Measurements from ENCODE around the gene RAF1. TPM values are rescaled to one million over a fixed set of nuclear protein-coding genes. Genes with fewer than 3 reads are reported as not detected.

The RAF1 gene
- total and polyA plus RNA-seq, 2 donors (not counting 3 experiments of a cell fraction or from before 2014, with no cell fraction given) = 73.8 to 86.2 TPM

DNA sequence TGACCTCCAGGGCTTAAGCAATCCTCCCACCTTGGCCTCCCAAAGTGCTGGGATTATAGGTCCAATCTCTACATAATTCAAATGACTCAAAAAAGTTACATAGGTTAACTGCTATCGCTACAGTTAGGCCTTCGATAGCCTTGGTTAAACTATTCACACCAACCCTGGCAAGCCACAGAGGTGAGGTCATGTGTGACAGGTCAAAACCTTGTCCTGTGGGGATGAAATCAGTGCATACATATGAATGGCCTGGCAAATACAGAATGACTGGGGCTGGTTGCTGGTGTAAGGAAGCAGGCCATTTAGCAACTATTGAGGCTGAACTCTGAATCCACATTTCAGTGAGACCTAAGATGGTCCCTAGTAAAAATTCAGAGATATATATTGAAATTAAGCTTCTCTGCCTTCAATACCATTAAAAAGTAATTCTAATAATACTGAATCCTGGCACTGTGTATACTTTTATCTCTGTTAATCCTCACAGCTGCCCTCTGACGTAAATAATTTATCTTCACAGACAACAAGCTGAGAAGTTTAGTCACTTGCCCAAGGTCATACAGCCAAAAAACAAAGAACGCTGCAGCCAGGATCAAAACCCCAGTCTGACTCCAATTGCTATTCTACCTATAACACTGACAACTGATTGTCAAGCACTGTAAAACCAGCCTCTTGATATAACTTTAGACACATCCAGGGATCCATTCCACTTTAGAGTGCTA, 71.8 kb downstream of the RAF1 start:
- Histone ChIP-seq H3K4me1 (ENCODE audit: control insufficient read depth, extremely low read depth, insufficient read depth, low read length) (peaks cover 4% of the 10 kb centered on the region), H3K36me3 (ENCODE audit: control insufficient read depth in 2 of 2, extremely low read depth in 1 of 2, insufficient read depth in 2 of 2, low read length in 2 of 2) (peaks cover 16 to 28% of the 10 kb centered on the region in 2 experiments), H3K79me2 (ENCODE audit: control insufficient read depth, insufficient read depth, low read length) (no peaks in the 10 kb centered on the region), H2AFZ (ENCODE audit: low read depth, low read length) (no peak overlapping the region), H3K27me3 (ENCODE audit: control insufficient read depth in 2 of 2, insufficient read depth in 2 of 2, low read length in 2 of 2) (no peaks in the 10 kb centered on the region), H3K4me3 (replicated peaks in 1 of 3; ENCODE audit: insufficient read depth in 1 of 3, low read depth in 1 of 3, low read length in 3 of 3) (no peak overlapping the region), H3K4me2 (ENCODE audit: insufficient read depth, low read length) (no peak overlapping the region), H3K9me1 (replicated peaks; ENCODE audit: control insufficient read depth, extremely low read depth, insufficient read depth, low read length) (no peaks in the 10 kb centered on the region), H4K20me1 (replicated peaks; ENCODE audit: control insufficient read depth, extremely low read depth, insufficient read depth, low read length) (no peaks in the 10 kb centered on the region), H3K9ac (replicated peaks; ENCODE audit: extremely low read depth, insufficient read depth, low read length) (no peak overlapping the region), H3K27ac (ENCODE audit: insufficient read depth, low read depth, low read length) (no peak overlapping the region), H3K9me3 (replicated peaks; ENCODE audit: control insufficient read depth, insufficient read depth, low read length) (no peaks in the 10 kb centered on the region)
- ChIA-PET CTCF (interaction anchor here (1.3 kb wide), 1 partner anchor 23 kb away, joined by 3 read pairs; no protein-coding TSS in a partner anchor), POLR2A (interaction anchor here (0.6 kb wide), 1 partner anchor 62 kb away, joined by 5 read pairs; no protein-coding TSS in a partner anchor)
- TF ChIP-seq, protein P1, sequence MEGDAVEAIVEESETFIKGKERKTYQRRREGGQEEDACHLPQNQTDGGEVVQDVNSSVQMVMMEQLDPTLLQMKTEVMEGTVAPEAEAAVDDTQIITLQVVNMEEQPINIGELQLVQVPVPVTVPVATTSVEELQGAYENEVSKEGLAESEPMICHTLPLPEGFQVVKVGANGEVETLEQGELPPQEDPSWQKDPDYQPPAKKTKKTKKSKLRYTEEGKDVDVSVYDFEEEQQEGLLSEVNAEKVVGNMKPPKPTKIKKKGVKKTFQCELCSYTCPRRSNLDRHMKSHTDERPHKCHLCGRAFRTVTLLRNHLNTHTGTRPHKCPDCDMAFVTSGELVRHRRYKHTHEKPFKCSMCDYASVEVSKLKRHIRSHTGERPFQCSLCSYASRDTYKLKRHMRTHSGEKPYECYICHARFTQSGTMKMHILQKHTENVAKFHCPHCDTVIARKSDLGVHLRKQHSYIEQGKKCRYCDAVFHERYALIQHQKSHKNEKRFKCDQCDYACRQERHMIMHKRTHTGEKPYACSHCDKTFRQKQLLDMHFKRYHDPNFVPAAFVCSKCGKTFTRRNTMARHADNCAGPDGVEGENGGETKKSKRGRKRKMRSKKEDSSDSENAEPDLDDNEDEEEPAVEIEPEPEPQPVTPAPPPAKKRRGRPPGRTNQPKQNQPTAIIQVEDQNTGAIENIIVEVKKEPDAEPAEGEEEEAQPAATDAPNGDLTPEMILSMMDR (IDR thresholded peaks at IDR 0.05; ENCODE audit: extremely low read depth in 1 of 2, insufficient read depth in 1 of 2, low read depth in 1 of 2, low read length in 2 of 2) = no peak
- TF ChIP-seq JUN (IDR thresholded peaks at IDR 0.05; ENCODE audit: borderline replicate concordance, insufficient read depth, insufficient read length, low read depth) = no peak
- TF ChIP-seq POLR2AphosphoS5 (IDR thresholded peaks at IDR 0.05; ENCODE audit: insufficient read depth, low read depth, low read length) = no peak
- TF ChIP-seq, protein P2, sequence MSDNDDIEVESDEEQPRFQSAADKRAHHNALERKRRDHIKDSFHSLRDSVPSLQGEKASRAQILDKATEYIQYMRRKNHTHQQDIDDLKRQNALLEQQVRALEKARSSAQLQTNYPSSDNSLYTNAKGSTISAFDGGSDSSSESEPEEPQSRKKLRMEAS (IDR thresholded peaks at IDR 0.05; ENCODE audit: insufficient read depth, insufficient read length) = no peak
- no peak for TF ChIP-seq FOS (IDR thresholded peaks at IDR 0.05; ENCODE audit: borderline replicate concordance, insufficient read depth, low read length)
- TF ChIP-seq MYC (IDR thresholded peaks at IDR 0.05; ENCODE audit: low read depth, low read length) = no peak
- TF ChIP-seq EZH2 (IDR thresholded peaks at IDR 0.05; ENCODE audit: borderline replicate concordance, low read depth, low read length, severe bottlenecking) = no peak
- TF ChIP-seq POLR2A (IDR thresholded peaks at IDR 0.05; ENCODE audit: low read depth, low read length) = no peak
- TF ChIP-seq GATA2 (IDR thresholded peaks at IDR 0.05; ENCODE audit: insufficient read depth, insufficient read length, low read depth, low read length) = no peak
- dilution Hi-C loops (cut with MboI; ENCODE audit: extremely low pct_ligation_motif_present, low sequenced_read_pairs) (no loop called here), intact Hi-C loops (cut with micrococcal nuclease) (no loop called here)
- FAIRE-seq (no peak), DNase-seq (ENCODE audit: low read depth, low spot score) (no peak)
- BruUV-seq (replicated peaks) = no TSS peak

Measured in endothelial cell of umbilical vein (primary cell).